GM12864 (cell line): ENCODE data around the gene OPA1.

ENCODE experiments used
- DNase-seq: peaks from one replicate; pipeline ENCODE4 v3.0.0-alpha.2; 2011; ENCODE audit warnings: low read depth
- H3K4me3 ChIP-seq: 2 replicates; pipeline ENCODE4 v1.5.1; 2011; ENCODE audit warnings: mild to moderate bottlenecking, low read depth, low read length, control low read depth
- TF ChIP-seq, protein P1 (sequence below): IDR thresholded peaks from 2 replicates; pipeline ENCODE4 v1.5.1; 2011; ENCODE audit warnings: low read depth, mild to moderate bottlenecking, moderate library complexity, low read length, control low read depth, inconsistent platforms; ENCODE audit errors: missing control alignments

Gene OPA1

DNA sequence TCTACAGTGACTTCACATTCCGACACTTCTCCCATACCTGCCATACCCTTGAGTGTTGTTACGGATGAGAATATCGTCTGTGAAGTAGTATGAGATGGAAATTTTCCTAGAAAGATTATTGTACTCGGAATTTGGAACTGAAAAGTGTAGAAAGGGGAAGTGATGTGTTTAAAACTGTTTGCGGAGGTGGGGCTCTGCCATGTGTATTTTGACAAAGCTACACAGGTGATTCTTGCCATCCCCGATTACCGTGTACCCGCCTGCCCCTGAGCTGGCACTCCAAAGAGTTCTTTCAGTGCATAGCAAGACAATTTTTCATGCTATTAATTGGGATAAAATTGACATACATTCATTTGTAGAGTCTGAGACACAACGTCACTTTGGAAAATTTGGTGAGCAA is 81.7 kb downstream of the OPA1 start:
- no peak for DNase-seq
- H3K4me3 ChIP-seq: no peak overlapping the region
- TF ChIP-seq, protein P1, sequence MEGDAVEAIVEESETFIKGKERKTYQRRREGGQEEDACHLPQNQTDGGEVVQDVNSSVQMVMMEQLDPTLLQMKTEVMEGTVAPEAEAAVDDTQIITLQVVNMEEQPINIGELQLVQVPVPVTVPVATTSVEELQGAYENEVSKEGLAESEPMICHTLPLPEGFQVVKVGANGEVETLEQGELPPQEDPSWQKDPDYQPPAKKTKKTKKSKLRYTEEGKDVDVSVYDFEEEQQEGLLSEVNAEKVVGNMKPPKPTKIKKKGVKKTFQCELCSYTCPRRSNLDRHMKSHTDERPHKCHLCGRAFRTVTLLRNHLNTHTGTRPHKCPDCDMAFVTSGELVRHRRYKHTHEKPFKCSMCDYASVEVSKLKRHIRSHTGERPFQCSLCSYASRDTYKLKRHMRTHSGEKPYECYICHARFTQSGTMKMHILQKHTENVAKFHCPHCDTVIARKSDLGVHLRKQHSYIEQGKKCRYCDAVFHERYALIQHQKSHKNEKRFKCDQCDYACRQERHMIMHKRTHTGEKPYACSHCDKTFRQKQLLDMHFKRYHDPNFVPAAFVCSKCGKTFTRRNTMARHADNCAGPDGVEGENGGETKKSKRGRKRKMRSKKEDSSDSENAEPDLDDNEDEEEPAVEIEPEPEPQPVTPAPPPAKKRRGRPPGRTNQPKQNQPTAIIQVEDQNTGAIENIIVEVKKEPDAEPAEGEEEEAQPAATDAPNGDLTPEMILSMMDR: no peak

DNA sequence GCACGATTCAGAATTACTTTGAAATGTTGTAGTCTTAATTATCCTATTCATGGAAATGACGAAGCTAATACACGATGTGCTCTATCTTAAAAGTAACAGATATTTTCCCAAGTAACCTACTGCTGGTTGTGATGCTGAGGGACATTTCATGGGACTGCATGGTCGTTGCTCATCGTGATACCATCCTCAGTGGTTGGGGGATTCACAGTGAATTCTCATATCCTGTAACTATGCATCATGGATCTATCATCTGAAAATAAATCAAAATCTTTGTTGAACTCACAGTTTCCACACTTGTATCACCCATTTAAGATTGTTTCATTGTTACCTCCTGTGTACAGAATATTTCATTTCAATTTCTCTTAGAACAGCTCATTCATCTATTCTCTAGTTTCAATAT is 84.7 kb downstream of the OPA1 start:
- DNase-seq: no peak
- TF ChIP-seq, protein P1: no peak
- no peak overlapping the region for H3K4me3 ChIP-seq

DNA sequence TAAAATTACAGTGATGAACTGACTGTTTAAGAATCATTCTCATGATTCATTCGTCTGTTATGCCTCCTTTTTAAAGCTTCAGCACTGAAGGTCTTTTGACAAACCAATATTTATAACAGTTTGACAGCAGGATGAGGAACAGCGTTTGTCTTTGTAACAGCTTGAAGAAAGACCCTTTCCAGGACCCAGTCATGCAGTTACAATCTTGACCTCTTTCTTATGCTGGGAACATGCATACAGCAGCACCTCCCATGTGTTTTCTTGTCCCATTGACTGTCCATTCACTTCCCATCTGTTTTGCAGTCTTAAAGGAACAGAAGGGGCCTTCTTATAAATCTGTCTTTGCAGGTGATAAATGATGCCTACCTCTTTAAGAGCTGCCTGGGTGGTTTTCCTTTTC is 87.2 kb downstream of the OPA1 start:
- no peak overlapping the region for H3K4me3 ChIP-seq
- TF ChIP-seq, protein P1: no peak
- no peak for DNase-seq

DNA sequence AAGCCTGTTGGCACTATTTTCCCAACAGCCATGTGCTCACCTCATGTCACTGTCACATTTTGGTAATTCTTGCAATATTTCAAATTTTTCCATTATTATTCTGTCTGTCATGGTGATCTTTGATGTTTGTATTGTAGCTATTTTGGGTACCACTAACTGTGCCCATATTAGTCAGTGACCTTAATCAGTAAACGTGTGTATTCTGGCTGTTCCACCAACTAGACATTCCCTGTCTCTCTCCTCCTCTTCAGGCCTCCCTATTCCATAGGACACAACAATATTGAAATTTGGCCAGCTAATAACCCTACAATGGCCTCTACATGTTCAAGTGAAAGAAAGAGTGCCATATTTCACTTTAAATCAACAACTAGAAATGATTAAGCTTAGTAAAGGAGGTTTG is 88.6 kb downstream of the OPA1 start:
- H3K4me3 ChIP-seq: no peak overlapping the region
- TF ChIP-seq, protein P1: no peak
- DNase-seq: no peak

DNA sequence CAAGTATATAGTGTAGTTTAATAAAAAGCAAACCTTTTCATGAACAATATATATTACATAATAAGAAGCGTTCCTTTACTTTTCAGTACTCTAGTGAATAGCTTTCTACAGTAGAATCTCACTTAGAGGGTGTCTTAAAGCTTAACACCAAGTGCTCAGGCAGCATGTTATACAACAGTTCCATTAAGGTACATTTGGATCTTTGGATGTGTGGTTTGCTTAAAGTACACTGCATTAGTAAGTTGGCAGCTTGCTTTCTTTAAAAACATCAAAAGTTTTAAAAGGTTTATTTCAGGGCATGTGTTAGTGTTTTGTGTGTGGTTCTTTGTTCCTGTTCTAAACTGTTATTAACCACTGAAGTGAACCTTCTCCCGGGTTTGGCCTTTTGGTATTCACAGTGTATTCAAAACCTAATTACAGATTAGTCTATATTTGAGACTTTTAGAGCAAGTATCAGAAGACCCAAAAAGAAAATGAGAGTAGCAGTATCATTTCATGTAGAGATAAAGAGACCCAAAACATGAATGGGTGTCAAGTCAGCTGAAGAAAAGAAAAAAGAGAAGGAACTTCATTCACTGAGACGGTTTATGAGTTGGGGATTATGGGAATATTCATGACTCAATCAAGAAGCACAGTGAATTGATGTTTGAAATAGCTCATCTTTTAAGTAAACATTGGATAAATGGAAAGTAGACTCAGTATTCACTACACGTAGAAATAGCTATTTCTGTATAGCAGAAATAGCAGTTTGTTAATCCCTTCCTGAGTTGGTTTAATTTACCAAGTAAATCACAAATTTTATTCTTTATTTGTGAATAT is 93.9 kb downstream of the OPA1 start:
- no peak for DNase-seq
- TF ChIP-seq, protein P1: no peak
- H3K4me3 ChIP-seq: no peak overlapping the region

DNA sequence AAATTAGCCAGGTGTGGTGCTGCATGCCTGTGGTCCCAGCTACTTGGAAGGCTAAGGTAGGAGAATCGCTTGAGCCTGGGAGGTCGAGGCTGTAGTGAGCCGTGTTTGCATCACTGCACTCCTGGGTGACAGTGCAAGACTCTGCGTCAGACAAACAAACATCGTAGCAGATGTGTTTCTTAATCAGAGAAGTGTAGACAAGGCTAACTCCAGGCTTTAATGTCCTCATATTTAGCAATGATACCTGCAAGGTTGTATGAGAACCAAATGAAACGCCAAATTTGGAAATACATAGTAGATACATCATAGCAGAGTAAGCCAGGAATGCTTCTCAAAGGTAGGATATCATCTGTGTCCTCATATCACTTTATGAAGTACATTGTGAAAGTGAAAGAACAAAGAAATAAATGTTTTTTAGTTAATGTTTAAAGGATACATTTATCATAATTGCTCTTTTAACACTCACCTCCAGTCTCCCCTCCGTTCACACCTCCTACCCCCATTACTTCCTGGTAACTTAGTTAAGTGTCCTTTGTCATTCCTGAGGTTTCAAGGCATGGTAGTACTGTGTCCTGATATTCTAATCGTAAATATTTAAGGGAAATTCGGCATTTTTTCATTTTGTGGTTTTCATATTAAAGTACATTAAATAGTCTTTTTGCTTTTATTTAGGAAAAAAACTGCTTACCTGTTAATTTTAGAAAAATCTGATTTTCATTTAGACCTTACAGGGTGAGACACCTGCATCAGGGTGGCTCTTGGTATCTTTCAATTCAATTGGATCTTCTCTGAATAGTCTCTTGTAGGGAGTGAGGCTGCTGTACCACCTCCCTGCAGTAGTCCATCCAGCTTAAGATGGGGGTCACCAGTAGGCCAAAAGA is 96.1 kb downstream of the OPA1 start:
- H3K4me3 ChIP-seq: no peak overlapping the region
- TF ChIP-seq, protein P1: no peak
- DNase-seq: no peak
